Activated CD8-positive, alpha-beta memory T cell treated with anti-CD3 and anti-CD28 coated beads, Interleukin-2, amount 50 U/mL, for 24 hours (primary cell): ENCODE data around the gene E2F2.

Experiments used
- DNase-seq: peaks from one replicate; pipeline ENCODE4 v3.0.0-alpha.2; 2020; ENCODE audit errors: extremely low read depth

Gene E2F2

GRCh38 chr1:23484253-23485001, 46.6 kb downstream of the E2F2 start:
- peak; percentile 70 for DNase-seq

DNA sequence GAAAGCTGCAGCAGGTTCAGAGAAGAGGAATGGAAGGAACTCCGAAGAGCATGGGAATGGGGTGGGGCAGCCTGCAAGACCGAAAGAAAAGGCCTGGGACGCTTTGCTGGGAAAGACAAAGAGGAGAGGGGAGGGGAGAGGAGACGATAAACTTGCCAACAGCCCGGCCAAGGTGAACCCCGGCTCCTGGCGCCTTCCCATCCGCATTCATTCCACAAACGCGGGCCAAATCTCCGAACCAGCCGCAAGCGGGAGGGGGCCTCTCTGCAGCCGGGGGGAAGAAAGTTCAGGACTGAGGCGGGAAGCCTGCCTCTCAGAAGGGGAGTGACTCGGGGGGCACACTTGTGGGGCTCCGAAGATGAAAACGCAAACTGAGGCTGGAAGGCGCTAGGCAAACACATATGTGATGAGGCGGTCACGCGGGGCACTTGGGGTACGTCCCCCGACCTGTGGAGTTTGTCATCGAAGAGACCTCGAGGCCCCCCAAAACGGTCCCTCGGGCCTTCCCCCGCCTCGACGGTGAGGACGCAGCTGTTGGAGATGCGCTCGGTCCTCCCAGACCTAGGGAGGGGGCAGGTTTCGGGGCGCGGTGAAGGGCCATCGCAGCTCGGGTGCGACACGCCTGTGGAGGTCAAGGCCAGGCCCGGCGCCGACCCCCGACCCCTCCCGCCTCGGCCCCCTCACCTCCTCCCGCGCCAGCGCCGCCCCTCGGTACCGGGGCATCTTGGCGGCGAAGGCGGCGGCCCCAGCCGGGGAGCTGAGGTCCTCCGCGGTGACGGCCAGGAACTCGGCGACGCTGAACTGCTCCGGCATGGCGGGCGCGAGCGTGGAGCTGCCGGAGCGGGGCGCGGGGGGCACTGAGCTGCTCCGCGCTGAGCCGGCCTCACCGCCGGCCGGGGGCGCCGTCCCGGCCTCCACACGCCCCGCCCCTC, 47.4 kb downstream of the E2F2 start, which contains the start of gene ASAP3:
ASAP3 (minus strand) TSS at position 859 of the 932 bp plus-strand sequence; CDS start at position 813, 46 bp downstream.
- no peak for DNase-seq

DNA sequence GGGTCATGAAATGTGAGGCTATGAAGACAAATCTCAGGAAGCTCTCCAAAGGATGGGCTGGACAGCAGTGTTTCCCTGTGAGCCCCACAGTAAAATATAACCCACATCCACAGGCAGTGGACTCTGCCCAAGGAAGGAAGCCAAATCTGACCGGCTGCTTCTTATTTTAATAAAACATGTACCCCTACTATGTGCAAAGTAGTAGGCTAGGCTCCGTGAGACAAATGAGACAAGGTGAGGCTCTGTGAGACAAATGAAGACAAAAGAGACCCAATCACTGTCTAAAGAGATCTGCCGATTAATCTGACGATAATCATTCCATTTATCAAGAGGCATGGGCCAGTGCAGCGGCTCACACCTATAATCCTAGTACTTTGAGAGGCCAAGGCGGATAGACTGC, 49.1 kb downstream of the E2F2 start:
- no peak for DNase-seq

DNA sequence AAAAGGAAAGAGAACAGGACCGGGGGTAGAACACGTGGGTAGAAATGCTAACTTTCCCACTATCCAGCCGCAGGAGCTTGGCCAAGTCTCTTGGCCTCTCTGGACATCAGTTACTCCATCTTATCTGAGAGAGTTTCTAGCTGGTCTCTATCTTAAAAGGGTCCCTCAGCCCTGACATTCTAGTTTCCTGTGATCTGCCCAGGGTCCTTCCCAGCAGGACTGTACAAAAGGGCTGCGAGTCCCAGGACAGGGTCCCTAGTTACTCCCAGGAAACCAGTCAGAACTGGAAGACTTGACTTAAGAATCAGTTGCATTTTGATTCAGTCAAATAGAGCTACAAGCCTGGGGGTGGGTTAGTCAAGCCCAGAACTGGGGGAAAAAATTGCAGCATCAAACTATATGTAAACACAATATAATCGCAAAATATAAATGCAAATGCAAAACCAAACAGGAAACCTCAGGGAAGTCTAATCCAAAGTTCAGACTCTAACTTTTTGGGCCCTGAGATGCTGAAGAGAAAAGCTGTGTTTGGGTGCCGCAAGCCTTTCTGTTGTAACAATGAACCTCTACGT, 49.9 kb downstream of the E2F2 start:
- DNase-seq: no peak

- DNase-seq: no peak
These were observed 50.6 kb downstream of the E2F2 start for GRCh38 chr1:23480187-23481025.

- no peak for DNase-seq
These were observed 51.4 kb downstream of the E2F2 start for GRCh38 chr1:23479666-23479941.

DNA sequence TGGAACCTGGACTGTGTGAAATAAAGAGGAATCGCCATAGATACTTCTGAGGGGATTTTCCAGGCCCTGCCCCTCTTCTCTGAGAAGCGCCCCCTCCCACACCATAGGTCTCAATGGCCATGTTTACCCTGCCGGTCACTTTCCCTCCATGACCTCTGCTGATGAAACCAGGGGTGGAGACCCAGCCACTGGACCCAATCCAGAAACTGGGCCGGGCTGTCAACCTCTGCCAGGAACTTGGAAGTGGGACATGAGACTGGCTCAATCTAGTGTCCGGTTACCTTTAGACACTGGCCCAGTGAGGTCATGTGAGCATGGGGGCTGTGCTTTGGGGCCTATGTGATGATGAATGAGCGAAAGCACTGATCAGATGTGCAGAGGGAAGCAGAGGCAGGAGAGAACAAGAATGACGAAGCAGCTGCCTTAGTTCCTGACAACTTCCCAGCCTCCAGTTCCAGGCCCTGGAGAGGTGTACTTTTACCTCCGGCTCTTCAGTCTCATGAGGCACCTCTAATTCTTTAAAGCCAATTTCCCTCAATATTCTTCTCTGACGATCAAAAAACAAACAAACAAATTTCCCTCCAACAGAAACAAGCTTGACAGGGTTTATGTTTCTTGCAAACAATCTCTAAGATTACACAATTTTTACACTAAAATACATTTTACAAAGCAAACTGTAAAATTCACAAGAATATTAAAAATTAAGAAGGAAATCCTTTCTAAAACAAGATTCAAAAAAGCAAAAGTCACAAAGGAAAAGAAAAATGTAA, 52.0 kb downstream of the E2F2 start:
- DNase-seq: no peak

- no peak for DNase-seq
These were observed 53.5 kb downstream of the E2F2 start for GRCh38 chr1:23477359-23478144.

DNA sequence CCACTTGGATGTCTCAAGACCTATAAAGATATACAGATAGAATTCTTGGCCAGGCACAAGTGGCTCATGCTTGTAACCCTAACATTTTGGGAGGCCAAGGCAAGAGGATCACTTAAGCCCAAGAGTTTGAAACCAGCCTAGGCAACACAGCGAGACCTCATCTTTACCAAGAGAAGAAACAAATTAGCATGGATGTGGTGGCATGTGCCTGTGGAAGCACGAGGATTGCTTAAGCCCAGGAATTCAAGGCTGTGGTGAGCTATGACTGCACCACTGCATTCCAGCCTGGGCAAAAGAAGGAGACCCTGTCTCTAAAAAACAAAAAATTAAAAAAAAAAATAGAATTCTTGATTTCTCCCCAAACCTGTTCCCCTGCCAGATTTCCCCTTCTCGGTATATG, 55.4 kb downstream of the E2F2 start:
- no peak for DNase-seq

GRCh38 chr1:23475134-23475628, 55.9 kb downstream of the E2F2 start:
- DNase-seq: no peak

DNA sequence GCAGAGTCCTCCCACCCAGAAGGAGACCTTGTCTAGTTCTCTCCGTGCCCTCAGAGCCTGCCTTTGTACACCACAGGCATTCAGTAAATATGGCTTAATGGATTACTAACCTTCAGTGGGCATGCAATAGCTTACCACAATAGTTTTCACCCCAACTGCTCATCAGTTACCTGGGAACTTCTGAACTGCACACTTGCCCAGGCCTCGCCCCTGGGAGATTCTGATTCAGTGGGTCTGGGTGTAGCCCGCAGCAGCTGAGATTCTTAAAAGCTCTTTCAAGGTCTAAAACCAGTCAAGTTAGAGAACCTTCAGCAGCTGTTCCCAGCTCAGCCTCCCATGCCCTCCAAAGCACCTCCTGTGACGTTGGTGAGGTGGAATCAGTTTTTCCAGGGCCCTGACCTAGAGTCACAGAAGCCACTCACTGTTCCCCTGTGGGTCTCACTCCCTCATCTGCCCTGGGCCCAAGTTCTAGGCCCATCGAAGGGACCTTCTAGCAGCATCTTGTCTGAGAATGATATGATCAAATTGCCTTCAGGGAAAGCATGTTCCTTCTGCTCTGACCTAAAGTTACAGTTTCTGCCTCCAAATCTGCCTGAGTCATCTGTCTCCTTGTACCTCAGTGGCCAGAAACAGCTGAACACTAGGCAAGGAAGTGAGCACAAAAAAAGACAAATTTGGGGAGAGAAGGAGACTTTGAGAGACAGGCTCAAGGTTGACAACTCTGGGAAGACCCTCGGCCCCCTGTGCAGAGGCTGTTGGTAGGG, 57.8 kb downstream of the E2F2 start:
- no peak for DNase-seq

GRCh38 chr1:23472351-23473036, 58.5 kb downstream of the E2F2 start:
- DNase-seq: no peak

GRCh38 chr1:23471473-23472075, 59.5 kb downstream of the E2F2 start:
- DNase-seq: no peak

- DNase-seq: no peak
These were observed 60.6 kb downstream of the E2F2 start for GRCh38 chr1:23470282-23471070.

DNA sequence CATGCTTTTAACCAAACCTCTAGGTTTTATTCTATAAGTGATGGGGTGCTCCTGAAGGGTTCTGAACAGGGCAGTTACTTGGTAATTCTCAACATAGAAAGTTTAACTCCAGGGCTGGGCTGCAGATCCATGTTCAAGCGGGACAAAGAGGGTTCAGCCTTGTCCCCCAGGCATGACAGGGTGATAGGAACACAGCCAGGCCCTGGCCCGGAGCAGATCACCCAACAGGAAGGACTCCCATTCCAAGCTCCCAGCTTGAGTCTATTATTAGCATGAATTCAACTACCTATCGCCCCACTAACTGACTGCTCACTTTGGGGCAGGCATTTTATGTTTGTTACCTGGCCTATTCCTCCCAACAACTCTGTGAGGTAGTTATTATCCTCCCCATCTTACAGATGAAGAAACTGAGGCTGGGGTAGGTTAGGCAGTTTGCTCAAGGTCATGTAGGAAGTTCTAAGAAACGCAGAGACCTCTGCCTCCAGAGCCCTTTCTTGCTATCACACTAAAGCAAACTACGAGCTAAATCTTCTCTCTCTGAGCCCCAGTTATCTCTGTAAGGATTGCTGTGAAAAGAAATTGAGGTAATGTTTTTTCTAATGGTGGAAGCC, 61.6 kb downstream of the E2F2 start:
- DNase-seq: no peak

- DNase-seq: no peak
These were observed 64.5 kb downstream of the E2F2 start for GRCh38 chr1:23466423-23466989.

GRCh38 chr1:23463286-23463685, 67.7 kb downstream of the E2F2 start:
- no peak for DNase-seq
